GM21515 (cell line): ENCODE data around the gene PPM1A.
"Not testable (repeated sequence)": the region's sequence is repeated elsewhere in the genome, so short reads cannot be mapped to it uniquely, and the experiment has no call there.

ENCODE experiments used
- ATAC-seq: cut with Tn5 transposase; IDR thresholded peaks from one replicate; pipeline ENCODE4 v1.9.1; 2021; ENCODE audit not compliant: unreplicated experiment

Gene PPM1A

GRCh38 chr14:60315196-60315990 lies 66.4 kb downstream of the PPM1A start:
- no peak for ATAC-seq

- ATAC-seq = no peak
Observed at GRCh38 chr14:60317609-60318008, 68.6 kb downstream of the PPM1A start.

- ATAC-seq = not testable (repeated sequence)
Observed at GRCh38 chr14:60320860-60321259, 71.8 kb downstream of the PPM1A start.

- ATAC-seq = no peak
Observed at GRCh38 chr14:60323199-60323896, 74.3 kb downstream of the PPM1A start.

GRCh38 chr14:60324837-60325236 lies 75.8 kb downstream of the PPM1A start:
- ATAC-seq = no peak

- ATAC-seq = no peak
Observed at GRCh38 chr14:60326274-60326673, 77.3 kb downstream of the PPM1A start.

- ATAC-seq = peak; percentile 69
Observed at GRCh38 chr14:60327447-60328331, 78.7 kb downstream of the PPM1A start.

- no peak for ATAC-seq
Observed at GRCh38 chr14:60328583-60328982, 79.6 kb downstream of the PPM1A start.

GRCh38 chr14:60329274-60329673 lies 80.3 kb downstream of the PPM1A start:
- ATAC-seq = no peak

- ATAC-seq = peak; percentile 76
Observed at GRCh38 chr14:60331201-60332045, 82.4 kb downstream of the PPM1A start.

GRCh38 chr14:60332046-60332399 lies 83.0 kb downstream of the PPM1A start:
- ATAC-seq = no peak

- ATAC-seq = no peak
Observed at GRCh38 chr14:60332869-60333268, 83.8 kb downstream of the PPM1A start.

- no peak for ATAC-seq
Observed at GRCh38 chr14:60339571-60339970, 90.5 kb downstream of the PPM1A start.

GRCh38 chr14:60343571-60344071 lies 94.6 kb downstream of the PPM1A start:
- ATAC-seq = no peak

GRCh38 chr14:60344751-60345150 lies 95.7 kb downstream of the PPM1A start:
- no peak for ATAC-seq

- no peak for ATAC-seq
Observed at GRCh38 chr14:60346706-60347105, 97.7 kb downstream of the PPM1A start.

GRCh38 chr14:60348211-60348610 lies 99.2 kb downstream of the PPM1A start:
- ATAC-seq = no peak
